Measurements from ENCODE around the gene AP1S2.

AP1S2 gene

GRCh38 chrX:15786915-15787314 is 67.7 kb downstream of the AP1S2 start:
- Histone ChIP-seq H3K4me3 (replicated peaks; ENCODE audit: insufficient read depth, low read length) (no peak overlapping the region), H3K27ac (replicated peaks) (no peak overlapping the region), H3K27me3 (ENCODE audit: insufficient read depth, poor library complexity, severe bottlenecking) (no peaks in the 10 kb centered on the region)
- TF ChIP-seq CTCF (IDR thresholded peaks at IDR 0.05; ENCODE audit: insufficient read depth, low read length), result no peak
- peak; percentile 90; the same call in 1 of the 2 replicates for TF ChIP-seq SPI1 (IDR thresholded peaks at IDR 0.05; ENCODE audit: borderline replicate concordance, low read depth)
- no peak for TF ChIP-seq POLR2AphosphoS5 (IDR thresholded peaks at IDR 0.05; ENCODE audit: low read depth)
- peak in 1 of 2 experiments; percentile 77 for DNase-seq (ENCODE audit: low read depth in 1 of 2, low spot score in 1 of 2)

- DNase-seq (ENCODE audit: low read depth in 1 of 2, low spot score in 1 of 2), result peak; percentile 52 to 55
- TF ChIP-seq POLR2AphosphoS5 (IDR thresholded peaks at IDR 0.05; ENCODE audit: low read depth) (no peak), REST (IDR thresholded peaks at IDR 0.05; ENCODE audit: insufficient replicate concordance, low read depth) (no peak), CTCF (IDR thresholded peaks at IDR 0.05; ENCODE audit: insufficient read depth, low read length) (no peak), SPI1 (IDR thresholded peaks at IDR 0.05; ENCODE audit: borderline replicate concordance, low read depth) (no peak), GABPA (IDR thresholded peaks at IDR 0.05; ENCODE audit: low read depth) (no peak)
- Histone ChIP-seq H3K4me3 (replicated peaks; ENCODE audit: insufficient read depth, low read length) (no peak overlapping the region), H3K27me3 (ENCODE audit: insufficient read depth, poor library complexity, severe bottlenecking) (no peaks in the 10 kb centered on the region), H3K27ac (replicated peaks) (peak overlapping the region; percentile 39; the same call in 1 of the 2 replicates)
Observed at GRCh38 chrX:15785176-15785750, 69.3 kb downstream of the AP1S2 start.

GRCh38 chrX:15781961-15782699 is 72.5 kb downstream of the AP1S2 start:
- Histone ChIP-seq H3K27me3 (ENCODE audit: insufficient read depth, poor library complexity, severe bottlenecking) (no peaks in the 10 kb centered on the region), H3K4me3 (replicated peaks; ENCODE audit: insufficient read depth, low read length) (no peak overlapping the region; the same call in 1 of the 2 replicates), H3K27ac (replicated peaks) (peak overlapping the region; percentile 49)
- TF ChIP-seq POLR2AphosphoS5 (IDR thresholded peaks at IDR 0.05; ENCODE audit: low read depth), result no peak
- no peak for TF ChIP-seq CTCF (IDR thresholded peaks at IDR 0.05; ENCODE audit: insufficient read depth, low read length)
- TF ChIP-seq GABPA (IDR thresholded peaks at IDR 0.05; ENCODE audit: low read depth), result no peak
- no peak for TF ChIP-seq REST (IDR thresholded peaks at IDR 0.05; ENCODE audit: insufficient replicate concordance, low read depth)
- no peak for TF ChIP-seq SPI1 (IDR thresholded peaks at IDR 0.05; ENCODE audit: borderline replicate concordance, low read depth)
- no peak for DNase-seq (ENCODE audit: low read depth in 1 of 2, low spot score in 1 of 2)

All from HL-60 (cell line).